Epidermal melanocyte (primary cell): Measurements from ENCODE around the gene SLC22A5.
"Not testable (repeated sequence)": the region's sequence is repeated elsewhere in the genome, so short reads cannot be mapped to it uniquely, and the experiment has no call there.

ENCODE experiments used
- DNase-seq: peaks from one replicate; pipeline ENCODE4 v3.0.0; 2011; ENCODE audit warnings: low spot score; ENCODE audit not compliant: insufficient read length

Gene SLC22A5

GRCh38 chr5:132426525-132427138 lies 57.1 kb downstream of the SLC22A5 start:
- DNase-seq: no peak

- DNase-seq: no peak
Observed at GRCh38 chr5:132427281-132428146, 58.0 kb downstream of the SLC22A5 start.

GRCh38 chr5:132428147-132428482 lies 58.6 kb downstream of the SLC22A5 start:
- DNase-seq: no peak

- no peak for DNase-seq
Observed at GRCh38 chr5:132428484-132429462, 59.3 kb downstream of the SLC22A5 start.

GRCh38 chr5:132429463-132430440 lies 60.2 kb downstream of the SLC22A5 start:
- no peak for DNase-seq

- DNase-seq: no peak
Observed at GRCh38 chr5:132430746-132431145, 61.2 kb downstream of the SLC22A5 start.

GRCh38 chr5:132431632-132432031 lies 62.1 kb downstream of the SLC22A5 start:
- no peak for DNase-seq

- DNase-seq: no peak
Observed at GRCh38 chr5:132433141-132433540, 63.6 kb downstream of the SLC22A5 start.

GRCh38 chr5:132434416-132435286 lies 65.1 kb downstream of the SLC22A5 start:
- DNase-seq: no peak

- no peak for DNase-seq
Observed at GRCh38 chr5:132435447-132435846, 65.9 kb downstream of the SLC22A5 start.

- DNase-seq: no peak
Observed at GRCh38 chr5:132435886-132436285, 66.4 kb downstream of the SLC22A5 start.

GRCh38 chr5:132436936-132437335 lies 67.4 kb downstream of the SLC22A5 start:
- DNase-seq: no peak

GRCh38 chr5:132437604-132438266 lies 68.2 kb downstream of the SLC22A5 start:
- DNase-seq: no peak

GRCh38 chr5:132438267-132438645 lies 68.7 kb downstream of the SLC22A5 start:
- DNase-seq: not testable (repeated sequence)

- DNase-seq: no peak
Observed at GRCh38 chr5:132438917-132439316, 69.4 kb downstream of the SLC22A5 start.

- DNase-seq: peak; percentile 34
Observed at GRCh38 chr5:132439521-132440089, 70.1 kb downstream of the SLC22A5 start.

GRCh38 chr5:132444061-132444460 lies 74.6 kb downstream of the SLC22A5 start:
- DNase-seq: no peak
